ENCODE measurements around the gene RASGRP4. TPM values are rescaled to one million over a fixed set of nuclear protein-coding genes. Genes with fewer than 3 reads are reported as not detected.

RASGRP4 gene
- polyA plus RNA-seq, 1 donor (not counting 4 experiments of a cell fraction or from before 2014, with no cell fraction given) = not detected

- no peak overlapping the region for H3K9ac ChIP-seq (ENCODE audit: control insufficient read depth, extremely low read depth, insufficient read depth, low read length)
- H3K9me3 ChIP-seq (ENCODE audit: control insufficient read depth, low read depth, low read length) = no peaks in the 10 kb centered on the region
- H3K4me1 ChIP-seq (ENCODE audit: control insufficient read depth, extremely low read depth, insufficient read depth, low read length) = peaks cover 23% of the 10 kb centered on the region
- no peak overlapping the region for H3K27ac ChIP-seq (ENCODE audit: control insufficient read depth, insufficient read depth, low read length)
- no peak overlapping the region for H2AFZ ChIP-seq (ENCODE audit: control insufficient read depth, low read length)
- no peak overlapping the region for H3K4me3 ChIP-seq (ENCODE audit: control insufficient read depth in 2 of 3, extremely low read depth in 1 of 3, insufficient read depth in 2 of 3, low read depth in 1 of 3, low read length in 3 of 3)
- no peak for FAIRE-seq
- TF ChIP-seq EZH2 (IDR thresholded peaks at IDR 0.05; ENCODE audit: low read length) (no peak), CTCF (optimal IDR thresholded peaks at IDR 0.05 in 1 of 3, IDR thresholded peaks at IDR 0.05 in 1 of 3, conservative IDR thresholded peaks at IDR 0.05 in 1 of 3; ENCODE audit: extremely low read depth in 1 of 3, insufficient read depth in 2 of 3, low read length in 3 of 3) (no peak)
- H3K9me1 ChIP-seq (ENCODE audit: control insufficient read depth, extremely low read depth, insufficient read depth, low read length) = peaks cover 12% of the 10 kb centered on the region
- H4K20me1 ChIP-seq (ENCODE audit: control insufficient read depth, extremely low read depth, insufficient read depth, low read length) = peaks cover 7% of the 10 kb centered on the region
- DNase-seq (ENCODE audit: low read depth, low spot score) = no peak
- no peak overlapping the region for H3K4me2 ChIP-seq (ENCODE audit: control insufficient read depth, extremely low read depth, insufficient read depth, low read depth, low read length)
- H3K79me2 ChIP-seq (ENCODE audit: control insufficient read depth, insufficient read depth, low read length) = peaks cover 41% of the 10 kb centered on the region
- H3K27me3 ChIP-seq (ENCODE audit: control insufficient read depth, extremely low read depth, insufficient read depth, low read length) = no peaks in the 10 kb centered on the region
- H3K36me3 ChIP-seq (ENCODE audit: control insufficient read depth in 2 of 2, extremely low read depth in 1 of 2, insufficient read depth in 2 of 2, low read length in 2 of 2) = peaks cover 29 to 46% of the 10 kb centered on the region in 2 experiments
- dilution Hi-C loops (cut with MboI; ENCODE audit: extremely low pct_ligation_motif_present, low sequenced_read_pairs) = no loop called here
Observed at GRCh38 chr19:38378866-38379265, 47.2 kb downstream of the RASGRP4 start.

GRCh38 chr19:38377052-38377451 is 49.0 kb downstream of the RASGRP4 start:
- DNase-seq (ENCODE audit: low read depth, low spot score) = no peak
- peaks cover 12% of the 10 kb centered on the region for H3K9me1 ChIP-seq (ENCODE audit: control insufficient read depth, extremely low read depth, insufficient read depth, low read length)
- H3K27ac ChIP-seq (ENCODE audit: control insufficient read depth, insufficient read depth, low read length) = no peak overlapping the region
- H3K4me2 ChIP-seq (ENCODE audit: control insufficient read depth, extremely low read depth, insufficient read depth, low read depth, low read length) = no peak overlapping the region
- FAIRE-seq = no peak
- H3K27me3 ChIP-seq (ENCODE audit: control insufficient read depth, extremely low read depth, insufficient read depth, low read length) = no peaks in the 10 kb centered on the region
- no peak overlapping the region for H3K9ac ChIP-seq (ENCODE audit: control insufficient read depth, extremely low read depth, insufficient read depth, low read length)
- peaks cover 23 to 32% of the 10 kb centered on the region in 2 experiments for H3K36me3 ChIP-seq (ENCODE audit: control insufficient read depth in 2 of 2, extremely low read depth in 1 of 2, insufficient read depth in 2 of 2, low read length in 2 of 2)
- TF ChIP-seq EZH2 (IDR thresholded peaks at IDR 0.05; ENCODE audit: low read length) (no peak), CTCF (optimal IDR thresholded peaks at IDR 0.05 in 1 of 3, IDR thresholded peaks at IDR 0.05 in 1 of 3, conservative IDR thresholded peaks at IDR 0.05 in 1 of 3; ENCODE audit: extremely low read depth in 1 of 3, insufficient read depth in 2 of 3, low read length in 3 of 3) (no peak)
- H3K9me3 ChIP-seq (ENCODE audit: control insufficient read depth, low read depth, low read length) = no peaks in the 10 kb centered on the region
- H3K4me1 ChIP-seq (ENCODE audit: control insufficient read depth, extremely low read depth, insufficient read depth, low read length) = peaks cover 15% of the 10 kb centered on the region
- H3K4me3 ChIP-seq (ENCODE audit: control insufficient read depth in 2 of 3, extremely low read depth in 1 of 3, insufficient read depth in 2 of 3, low read depth in 1 of 3, low read length in 3 of 3) = no peak overlapping the region
- peaks cover 41% of the 10 kb centered on the region for H3K79me2 ChIP-seq (ENCODE audit: control insufficient read depth, insufficient read depth, low read length)
- H2AFZ ChIP-seq (ENCODE audit: control insufficient read depth, low read length) = no peak overlapping the region
- dilution Hi-C loops (cut with MboI; ENCODE audit: extremely low pct_ligation_motif_present, low sequenced_read_pairs) = no loop called here
- H4K20me1 ChIP-seq (ENCODE audit: control insufficient read depth, extremely low read depth, insufficient read depth, low read length) = peaks cover 7% of the 10 kb centered on the region

Data from keratinocyte (primary cell).